Stimulated activated CD8-positive, alpha-beta memory T cell treated with anti-CD3 and anti-CD28 coated beads, Interleukin-2, amount 100 ng/mL, for 48 hours (primary cell): ENCODE measurements around the gene SMIM9.

ENCODE experiments used
- DNase-seq, 2 donors: peaks; one replicate each; pipeline ENCODE4 v3.0.0-alpha.2; 2020; ENCODE audit warnings: low read depth in 2 of 2

Gene SMIM9

GRCh38 chrX:154815274-154815818, 19.1 kb downstream of the SMIM9 start:
- DNase-seq, result no peak

DNA sequence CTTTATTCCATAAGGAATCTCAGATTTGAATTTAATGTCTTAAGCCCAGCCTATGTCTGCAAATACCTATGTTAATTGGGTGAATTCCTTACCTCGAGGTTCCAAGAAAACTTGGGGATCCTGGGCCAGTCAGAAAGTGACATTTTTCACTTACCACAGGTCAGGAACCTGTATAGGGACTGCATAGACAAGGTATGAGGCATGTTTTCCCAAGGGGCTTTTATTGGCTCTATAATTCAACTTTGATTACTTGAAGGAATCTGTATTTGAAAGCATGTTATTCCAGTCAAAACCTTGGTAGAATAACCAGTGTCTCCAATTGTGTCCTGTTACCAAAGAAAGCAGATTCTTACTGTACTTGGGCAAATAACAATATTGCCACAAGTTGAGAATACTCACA, 20.7 kb downstream of the SMIM9 start:
- no peak for DNase-seq

DNA sequence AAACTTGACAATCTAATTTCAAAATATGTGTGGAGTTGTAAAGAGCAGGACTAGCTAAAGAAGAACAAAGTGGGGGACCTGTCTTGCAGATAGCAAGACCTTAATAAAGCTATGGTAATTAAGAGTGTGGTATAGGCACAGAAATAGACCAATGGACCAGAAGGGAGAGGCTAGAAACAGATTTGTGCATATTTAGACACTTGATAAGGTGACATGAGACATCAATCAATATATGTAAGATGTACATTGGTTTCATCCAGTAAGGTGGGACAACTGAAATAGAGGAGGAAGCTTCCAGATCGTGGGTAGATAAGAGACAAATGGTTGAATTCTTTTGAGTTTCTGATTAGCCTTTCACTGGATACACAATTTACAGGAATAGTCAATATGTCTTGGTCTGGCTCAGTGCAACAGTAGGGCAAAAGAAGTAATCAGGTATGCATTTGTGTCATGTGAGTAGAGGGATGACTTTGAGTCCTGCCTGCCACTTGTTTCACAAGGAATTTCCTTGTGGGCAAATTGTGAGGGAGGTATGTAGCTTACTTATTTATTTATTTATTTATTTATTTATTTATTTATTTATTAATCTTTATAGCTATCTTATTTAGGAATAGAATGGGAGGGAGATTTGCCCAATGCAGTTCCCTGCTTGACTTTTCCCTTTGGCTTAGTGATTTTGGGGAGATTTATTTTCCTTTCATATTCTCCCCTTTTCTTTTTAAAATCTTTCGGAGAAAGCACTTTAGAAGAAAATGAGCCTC, 21.9 kb downstream of the SMIM9 start:
- no peak for DNase-seq

DNA sequence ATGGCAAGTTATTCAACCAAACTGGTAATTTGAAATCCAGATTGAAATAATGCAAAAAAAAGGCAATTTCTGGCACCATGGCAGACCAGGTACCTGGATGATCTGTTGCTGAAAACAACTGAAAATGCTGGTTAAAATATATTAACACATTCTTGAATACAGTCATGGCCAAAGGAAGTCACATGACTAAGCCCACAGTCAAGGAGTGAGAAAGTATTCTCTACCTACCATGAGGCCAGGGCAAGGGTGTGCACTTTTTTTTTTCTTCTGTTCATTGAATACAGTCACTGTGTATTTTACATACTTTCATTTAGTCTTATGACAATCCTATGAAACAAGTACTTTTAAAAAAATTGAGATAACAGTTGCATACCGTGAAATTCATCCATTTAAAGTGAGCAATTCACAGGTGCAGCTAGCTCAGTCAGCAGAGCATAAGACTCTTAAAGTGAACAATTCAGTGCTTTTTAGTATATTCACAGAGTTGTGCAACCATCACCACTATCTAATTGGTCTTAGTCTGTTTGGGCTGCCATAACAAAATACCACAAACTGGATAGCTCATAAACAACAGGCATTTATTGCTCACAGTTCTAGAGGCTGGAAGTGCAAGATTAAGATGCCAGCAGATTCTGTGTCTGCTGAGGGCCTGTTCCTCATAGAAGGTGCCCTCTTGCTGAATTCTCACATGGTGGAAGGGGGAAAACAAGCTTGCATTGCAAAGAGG, 24.4 kb downstream of the SMIM9 start:
- no peak for DNase-seq

- DNase-seq, result no peak
These were observed 27.5 kb downstream of the SMIM9 start for GRCh38 chrX:154806837-154807501.

GRCh38 chrX:154805696-154806091, 28.8 kb downstream of the SMIM9 start:
- DNase-seq, result no peak

- DNase-seq, result peak; percentile 56 to 67
These were observed 29.3 kb downstream of the SMIM9 start, which contains the start of gene MPP1 for GRCh38 chrX:154804957-154805695. MPP1 (minus strand) TSS chrX:154805485; CDS start chrX:154805373, 112 bp downstream.

DNA sequence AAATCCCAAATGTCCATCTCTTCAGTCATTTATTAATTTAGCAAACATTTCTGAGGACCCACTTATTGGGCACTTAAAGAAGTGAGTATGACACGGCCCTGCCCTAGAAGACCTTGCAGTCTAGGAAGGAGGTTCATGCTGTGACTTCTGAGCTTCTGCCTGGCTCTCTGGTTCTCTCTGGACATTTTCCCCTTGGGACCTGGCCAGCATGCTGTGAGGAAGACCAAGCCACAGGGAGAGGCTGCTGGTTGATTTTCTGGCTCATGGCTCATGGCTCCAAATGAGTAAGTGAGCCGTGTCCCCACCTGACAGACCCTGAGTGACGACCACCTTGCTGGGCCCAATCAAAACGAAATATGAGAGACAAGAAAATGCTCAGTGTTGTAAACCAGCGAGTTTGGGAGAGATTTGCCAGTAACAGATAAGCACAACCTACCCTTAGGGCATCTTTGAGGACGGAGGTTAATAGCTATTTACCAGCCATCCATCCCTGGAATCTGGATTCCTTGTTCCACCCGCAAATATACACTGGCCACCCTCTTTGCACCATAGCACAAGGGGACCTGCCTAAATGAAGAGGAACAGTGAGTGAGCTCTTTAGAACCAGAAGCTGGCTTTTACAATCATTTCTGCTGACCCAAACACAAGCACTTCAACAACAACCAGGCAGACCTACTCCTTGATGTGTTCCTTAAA, 30.1 kb downstream of the SMIM9 start:
- no peak for DNase-seq

DNA sequence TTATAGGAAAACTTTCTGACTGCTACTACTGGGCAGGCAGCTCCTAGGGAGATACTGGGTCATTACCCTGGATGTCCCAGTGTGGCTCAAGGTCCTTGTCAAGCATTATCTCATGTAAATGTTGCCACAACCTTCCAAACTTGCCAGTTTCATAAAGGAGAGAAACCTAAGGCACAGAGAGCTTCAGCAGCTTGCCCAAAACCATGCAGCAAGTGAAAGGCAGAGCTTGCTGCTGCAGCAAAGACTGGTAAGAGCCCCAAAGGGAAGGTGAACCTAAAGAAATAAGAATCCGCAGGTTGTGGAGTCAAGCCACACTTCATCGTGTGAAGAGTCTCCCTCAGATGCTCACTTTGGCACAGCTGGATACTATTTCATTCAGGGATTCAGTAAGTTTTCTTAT, 31.5 kb downstream of the SMIM9 start:
- DNase-seq, result no peak

DNA sequence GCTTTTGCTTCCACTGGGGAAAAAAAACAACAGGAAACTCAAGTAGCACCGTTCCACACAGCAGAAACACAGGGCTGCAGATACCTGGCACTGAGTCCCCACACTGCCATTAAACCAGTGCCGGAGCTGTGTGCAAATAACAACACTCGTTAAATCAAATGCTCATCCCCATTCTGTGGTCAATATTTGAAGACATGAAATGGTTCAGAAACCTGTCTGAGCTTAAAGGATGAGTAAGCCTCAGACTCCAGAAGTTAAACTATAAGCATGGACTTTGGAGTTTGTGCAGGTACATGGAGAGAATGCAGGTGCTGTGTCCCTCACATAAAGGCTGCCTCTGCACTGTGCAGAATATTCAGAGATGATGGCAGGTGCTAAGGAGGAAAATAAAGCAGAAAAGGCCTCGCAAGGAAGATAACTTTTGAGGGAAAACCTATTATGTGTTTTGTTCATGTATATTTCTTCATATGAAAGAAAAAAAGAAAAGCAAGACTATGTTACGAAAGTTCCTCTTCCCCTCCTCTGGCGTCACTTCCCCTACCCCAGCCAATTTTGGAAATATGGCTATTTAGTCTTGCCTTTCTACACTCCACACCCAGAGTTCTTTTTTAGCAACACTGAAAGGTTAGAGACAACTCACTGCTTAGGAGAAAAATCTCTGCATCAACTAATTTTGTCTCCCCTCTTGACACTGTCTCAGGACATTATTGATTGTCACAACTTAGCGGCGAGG, 33.8 kb downstream of the SMIM9 start:
- DNase-seq, result no peak

GRCh38 chrX:154799556-154800348, 34.7 kb downstream of the SMIM9 start:
- no peak for DNase-seq

DNA sequence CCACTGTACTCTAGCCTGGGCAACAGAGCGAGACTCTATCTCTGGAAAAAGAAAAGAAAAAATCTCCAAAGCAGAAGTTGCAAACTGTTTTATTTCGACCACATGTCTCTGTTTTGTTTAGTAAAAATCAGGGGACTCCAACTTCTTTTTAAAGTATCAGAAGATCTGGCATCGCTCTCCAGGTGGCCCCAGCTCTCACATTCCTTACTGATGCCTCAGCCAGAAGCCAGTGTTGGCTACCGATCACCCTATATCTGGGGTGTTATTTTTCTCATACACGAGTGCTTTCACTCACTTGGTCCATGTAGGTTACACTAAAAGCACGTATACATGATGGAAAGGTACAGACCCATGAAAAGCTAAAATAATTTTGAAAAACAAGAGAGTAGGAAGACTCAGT, 37.5 kb downstream of the SMIM9 start:
- DNase-seq, result no peak

- no peak for DNase-seq
These were observed 39.4 kb downstream of the SMIM9 start for GRCh38 chrX:154795016-154795415.

DNA sequence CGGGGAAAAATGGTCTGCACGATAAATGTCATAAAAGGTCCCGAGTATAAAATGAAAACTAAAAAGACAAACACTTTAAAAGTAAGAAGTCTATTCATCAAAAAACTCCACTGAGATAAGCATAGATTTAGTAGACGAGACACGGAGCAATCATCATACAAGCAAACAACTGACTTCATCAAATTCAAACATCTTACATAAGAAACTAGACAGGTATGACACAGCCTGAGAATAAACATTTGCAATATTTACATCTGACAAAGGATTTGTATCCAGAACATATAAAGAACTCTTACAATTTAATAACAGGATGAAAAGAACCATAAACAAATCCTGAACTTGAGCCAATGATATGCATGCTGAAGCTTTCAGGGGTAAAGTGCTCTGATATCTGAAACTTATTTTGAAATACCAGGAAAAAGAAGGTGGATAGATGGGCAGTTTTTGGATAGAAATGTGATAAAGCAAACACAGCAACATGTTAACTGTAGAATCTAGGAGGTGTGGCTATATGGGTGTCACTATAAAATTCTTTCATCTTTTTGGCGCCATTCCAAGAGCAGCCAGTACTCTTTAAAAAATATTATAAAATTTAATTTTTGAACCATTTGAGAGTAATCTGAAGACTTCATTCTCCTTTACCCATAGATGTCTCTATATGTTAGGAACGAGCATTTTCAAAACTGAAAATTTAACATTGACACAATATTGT, 41.2 kb downstream of the SMIM9 start:
- no peak for DNase-seq

- DNase-seq, result no peak
These were observed 42.5 kb downstream of the SMIM9 start for GRCh38 chrX:154791939-154792338.

DNA sequence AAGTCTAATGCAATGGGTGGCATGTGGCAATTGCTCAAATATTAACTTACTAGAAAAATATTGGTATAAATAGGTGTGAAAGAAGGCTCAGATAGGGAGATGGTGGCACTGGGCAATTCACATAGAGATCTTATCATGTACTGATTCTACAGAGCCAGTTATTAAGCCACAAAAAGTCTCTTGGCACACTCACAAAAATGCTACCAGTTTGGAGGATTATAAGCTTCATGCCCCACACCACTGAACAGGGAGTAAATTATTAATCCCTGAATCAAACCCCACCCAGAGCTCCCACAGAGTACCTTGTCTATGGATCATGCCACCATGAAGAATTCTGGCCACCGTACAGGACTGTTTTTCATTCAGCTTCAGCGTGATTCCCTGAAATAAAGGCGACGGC, 43.0 kb downstream of the SMIM9 start:
- no peak for DNase-seq

- DNase-seq, result no peak
These were observed 48.7 kb downstream of the SMIM9 start for GRCh38 chrX:154785716-154786115.

DNA sequence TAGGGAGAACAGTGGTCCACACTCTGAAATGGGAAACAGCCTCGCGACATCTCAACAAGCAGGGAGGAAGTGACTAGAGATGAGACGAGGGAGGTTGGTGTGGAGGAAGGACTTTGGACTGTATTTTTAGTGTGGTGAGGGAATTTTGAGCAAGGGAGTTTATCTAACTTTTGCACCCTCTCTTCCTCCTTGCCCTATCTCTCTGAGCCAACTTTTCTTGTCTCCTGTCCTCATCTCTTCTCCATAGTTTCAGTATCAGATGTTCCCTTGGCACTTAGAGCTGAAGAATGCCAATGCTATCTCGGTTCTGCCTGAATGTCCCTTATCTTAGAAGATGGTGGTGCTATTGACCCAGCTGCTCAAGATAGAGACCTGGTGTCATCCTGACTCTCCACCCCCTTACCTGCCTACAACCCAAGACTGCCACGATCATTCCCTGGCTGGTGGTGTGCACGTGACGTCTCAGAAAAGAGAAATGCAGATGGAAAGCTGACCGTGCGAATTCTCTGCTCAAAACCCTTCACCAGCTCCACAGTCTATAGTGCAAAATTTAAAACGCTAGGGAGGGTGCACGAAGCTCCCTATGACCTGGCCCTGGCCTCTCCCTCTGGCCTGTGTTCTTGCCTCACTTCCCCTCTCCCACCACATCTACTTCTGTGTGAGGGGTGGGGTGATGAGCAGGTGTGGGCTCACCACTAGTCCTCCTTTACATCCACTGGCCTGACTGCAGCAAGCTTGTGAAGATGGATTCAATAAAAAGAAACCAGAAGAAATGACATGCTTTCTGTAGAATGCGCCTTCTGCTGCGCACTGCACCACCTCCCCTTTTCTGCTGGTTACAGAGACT, 50.1 kb downstream of the SMIM9 start:
- no peak for DNase-seq
